Epidermal melanocyte (primary cell): Measurements from ENCODE around the gene ANKS4B.
"Not testable (repeated sequence)": the region's sequence is repeated elsewhere in the genome, so short reads cannot be mapped to it uniquely, and the experiment has no call there.

Experiments used
- DNase-seq: peaks from one replicate; pipeline ENCODE4 v3.0.0; 2011; ENCODE audit warnings: low spot score; ENCODE audit not compliant: insufficient read length

Gene ANKS4B

GRCh38 chr16:21233521-21234150 lies at the start of gene ANKS4B:
TSS of gene ANKS4B (plus strand) at chr16:21233699. CDS start at chr16:21233738, 39 bp downstream.
- no peak for DNase-seq

GRCh38 chr16:21183995-21184394 lies 49.5 kb upstream of the ANKS4B start:
- no peak for DNase-seq

DNA sequence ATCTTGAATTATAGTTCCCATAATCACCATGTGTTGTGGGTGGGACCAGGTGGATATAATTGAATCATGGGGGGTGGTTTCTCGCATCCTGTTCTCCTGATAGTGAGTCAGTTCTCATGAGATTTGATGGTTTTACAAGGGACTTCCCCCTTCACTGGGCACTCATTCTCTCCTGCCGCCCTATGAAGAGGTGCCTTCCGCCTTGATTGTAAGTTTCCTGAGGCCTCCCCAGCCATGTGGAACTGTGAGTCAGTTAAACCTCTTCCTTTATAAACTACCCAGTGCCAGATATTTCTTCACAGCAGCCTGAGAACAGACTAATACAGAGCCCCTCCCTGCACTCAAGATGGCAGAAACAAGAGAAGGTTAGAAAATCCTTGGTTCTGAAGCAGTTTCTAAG lies 48.7 kb upstream of the ANKS4B start:
- DNase-seq = no peak

- no peak for DNase-seq
Measured at GRCh38 chr16:21185659-21186325, 47.7 kb upstream of the ANKS4B start.

GRCh38 chr16:21186326-21186691 lies 47.2 kb upstream of the ANKS4B start:
- DNase-seq = no peak

DNA sequence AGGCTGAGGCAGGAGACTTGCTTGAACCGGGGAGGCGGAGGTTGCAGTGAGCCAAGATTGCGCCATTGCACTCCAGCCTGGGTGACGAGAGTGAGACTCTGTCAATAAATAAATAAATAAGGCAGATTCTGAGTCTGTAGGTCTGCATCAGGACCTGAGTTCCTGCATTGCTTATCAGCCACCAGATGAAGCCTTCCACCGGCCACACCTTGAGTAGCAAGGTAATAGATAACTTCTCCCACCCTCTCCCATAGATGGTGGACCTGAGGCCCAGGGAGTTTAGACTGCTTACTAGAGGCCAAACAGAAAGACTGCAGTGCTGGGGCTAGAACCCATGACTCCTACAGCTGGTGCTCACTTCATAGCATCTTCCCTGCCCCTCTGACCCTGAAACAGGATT lies 44.2 kb upstream of the ANKS4B start:
- DNase-seq = no peak

DNA sequence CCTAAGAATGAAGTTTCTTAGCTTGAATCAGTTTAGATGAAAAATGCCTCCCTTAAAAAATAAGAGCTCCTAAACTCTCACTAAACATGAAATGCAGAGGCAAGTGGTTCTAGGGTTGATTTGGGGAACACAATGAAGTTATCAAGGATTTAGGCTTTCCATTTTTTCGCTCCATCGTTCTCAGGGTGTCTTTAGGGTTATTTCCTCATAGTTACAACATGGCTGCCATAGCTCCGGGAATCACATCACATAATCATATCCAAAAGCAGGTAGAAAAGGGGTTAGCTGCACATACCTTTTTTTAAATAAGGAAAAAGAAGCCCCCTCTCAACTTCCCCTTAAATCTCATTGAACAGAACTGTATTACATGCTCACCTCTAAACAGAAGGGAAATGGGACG lies 43.5 kb upstream of the ANKS4B start:
- DNase-seq = no peak

GRCh38 chr16:21190599-21190998 lies 42.9 kb upstream of the ANKS4B start:
- DNase-seq = no peak

- DNase-seq = no peak
Measured at GRCh38 chr16:21192991-21193390, 40.5 kb upstream of the ANKS4B start.

GRCh38 chr16:21194771-21195301 lies 38.7 kb upstream of the ANKS4B start:
- no peak for DNase-seq

GRCh38 chr16:21195330-21195729 lies 38.2 kb upstream of the ANKS4B start:
- not testable (repeated sequence) for DNase-seq

DNA sequence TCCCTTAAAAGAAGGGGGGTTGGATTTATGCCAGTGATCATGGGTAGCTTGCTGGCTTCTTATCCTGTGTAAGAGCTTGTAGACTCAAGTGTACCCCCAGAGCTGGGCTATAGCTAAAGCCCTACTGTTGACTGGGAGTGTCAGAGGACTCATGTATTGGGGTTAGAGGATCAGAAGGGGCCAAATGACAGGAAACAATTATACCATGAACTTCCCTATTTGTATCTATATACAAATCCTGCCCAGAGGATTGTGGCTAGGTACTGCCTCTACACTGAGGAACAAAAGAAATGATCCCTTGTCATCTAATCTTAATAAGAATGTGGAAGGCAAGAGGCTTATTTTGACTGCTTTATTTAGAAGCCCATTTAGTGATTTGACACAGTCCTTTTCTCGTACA lies 36.4 kb upstream of the ANKS4B start:
- no peak for DNase-seq

DNA sequence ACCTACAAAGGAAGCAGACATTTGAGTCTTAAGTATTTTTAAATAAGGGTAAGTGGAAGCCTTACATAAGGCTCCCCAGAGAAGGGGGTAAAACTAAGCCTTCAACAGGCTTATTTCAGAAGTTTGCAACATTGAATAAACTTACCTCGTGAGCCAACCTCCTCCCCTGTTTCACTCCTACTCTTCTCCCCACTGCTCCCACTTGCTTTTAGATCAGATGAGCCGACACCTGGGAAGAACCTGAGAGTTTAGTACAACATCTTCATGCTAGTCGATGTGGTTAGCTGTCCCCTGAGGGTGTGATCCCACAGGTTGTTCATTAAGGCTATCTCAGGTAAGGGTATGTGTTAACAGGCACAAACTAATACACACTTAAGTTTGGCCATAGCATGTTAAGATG lies 35.9 kb upstream of the ANKS4B start:
- DNase-seq = no peak

DNA sequence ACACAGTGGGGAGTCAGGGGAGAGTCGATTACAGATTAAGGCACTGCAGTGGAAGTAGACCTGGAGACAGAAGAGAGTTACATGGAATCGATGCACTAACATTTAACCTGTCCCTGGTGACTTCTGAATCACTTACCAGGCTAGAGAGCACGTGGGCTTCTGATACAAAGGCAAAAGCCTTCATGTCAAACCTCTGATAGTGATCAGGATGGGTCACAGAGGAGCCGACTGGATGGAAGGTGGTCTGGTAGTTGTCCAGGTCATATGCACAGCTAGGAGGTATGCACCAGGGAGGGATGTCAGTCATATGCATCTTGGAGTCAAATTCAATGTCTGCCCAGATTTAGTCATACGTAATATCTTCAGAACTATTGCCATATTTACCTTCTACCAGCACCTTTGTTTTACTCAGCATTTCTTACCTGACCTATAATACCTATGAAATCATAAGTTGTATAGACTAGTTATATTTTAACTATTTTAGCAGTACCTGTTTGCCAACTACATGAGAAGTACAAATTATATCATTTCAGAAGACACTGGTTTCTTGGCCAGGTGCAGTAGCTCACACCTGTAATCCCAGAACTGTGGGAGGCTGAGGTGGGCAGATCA lies 33.8 kb upstream of the ANKS4B start:
- no peak for DNase-seq

GRCh38 chr16:21203155-21203797 lies 30.2 kb upstream of the ANKS4B start:
- no peak for DNase-seq

GRCh38 chr16:21205303-21205702 lies 28.2 kb upstream of the ANKS4B start:
- no peak for DNase-seq

- no peak for DNase-seq
Measured at GRCh38 chr16:21206550-21206949, 26.9 kb upstream of the ANKS4B start.

DNA sequence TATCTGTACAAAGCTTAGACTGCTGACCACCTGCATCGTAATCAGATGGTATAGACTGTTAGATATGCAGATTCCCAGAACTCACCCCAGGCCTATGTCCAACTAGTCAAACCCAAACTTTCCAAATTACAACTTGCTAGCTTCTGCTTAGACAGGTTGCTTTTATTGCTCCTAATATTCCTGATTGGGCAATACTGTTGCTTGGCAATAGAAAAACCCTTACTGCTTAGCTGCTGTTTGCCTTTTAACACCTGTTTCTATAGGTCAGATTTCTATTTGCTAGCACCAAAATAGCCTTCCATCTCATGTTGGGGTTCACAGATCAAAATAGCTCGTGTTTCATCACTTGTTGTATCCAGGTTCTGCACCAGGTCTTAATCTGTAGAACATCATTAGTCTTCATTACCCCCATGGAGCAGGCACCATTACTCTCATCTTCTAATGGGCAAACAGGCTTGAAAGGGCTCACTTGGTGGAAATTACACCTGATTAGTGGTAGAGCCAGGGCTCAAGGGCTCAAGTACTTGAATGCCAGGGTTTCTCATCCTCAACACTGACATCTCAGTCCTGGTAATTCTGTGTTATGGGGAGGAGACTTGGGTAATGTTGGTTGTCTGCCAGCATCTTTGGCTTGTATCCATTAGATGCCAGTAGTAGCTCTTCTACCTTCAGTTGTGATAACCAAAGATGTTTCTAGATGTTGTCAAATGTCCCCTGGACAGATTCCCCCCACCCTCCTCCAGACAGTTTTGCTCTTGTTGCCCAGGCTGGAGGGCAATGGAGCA lies 24.9 kb upstream of the ANKS4B start:
- DNase-seq = no peak

GRCh38 chr16:21211486-21211885 lies 22.0 kb upstream of the ANKS4B start, which contains the start of gene ZP2:
TSS of gene ZP2 (minus strand) at chr16:21211574. CDS start at chr16:21211547, 27 bp downstream.
- no peak for DNase-seq

DNA sequence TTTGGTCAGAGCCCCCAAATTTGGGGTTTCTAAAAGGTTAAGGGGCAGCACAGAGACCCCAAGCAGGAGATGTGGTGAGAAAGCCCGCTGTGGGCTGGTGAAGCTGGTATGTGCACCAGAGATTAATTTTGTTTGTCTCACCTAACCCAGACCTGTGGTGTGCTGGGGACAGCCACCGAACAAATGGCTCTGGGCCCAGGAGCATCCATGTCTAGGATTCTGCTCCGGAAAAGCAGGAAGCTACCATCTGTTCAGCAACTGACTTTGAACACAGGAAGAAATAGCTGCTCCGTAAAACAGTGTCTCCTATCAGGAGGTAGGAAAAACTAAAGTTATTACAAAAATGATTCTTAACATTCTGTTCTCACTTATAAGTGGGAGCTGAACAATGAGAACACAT lies 19.4 kb upstream of the ANKS4B start:
- DNase-seq = no peak

DNA sequence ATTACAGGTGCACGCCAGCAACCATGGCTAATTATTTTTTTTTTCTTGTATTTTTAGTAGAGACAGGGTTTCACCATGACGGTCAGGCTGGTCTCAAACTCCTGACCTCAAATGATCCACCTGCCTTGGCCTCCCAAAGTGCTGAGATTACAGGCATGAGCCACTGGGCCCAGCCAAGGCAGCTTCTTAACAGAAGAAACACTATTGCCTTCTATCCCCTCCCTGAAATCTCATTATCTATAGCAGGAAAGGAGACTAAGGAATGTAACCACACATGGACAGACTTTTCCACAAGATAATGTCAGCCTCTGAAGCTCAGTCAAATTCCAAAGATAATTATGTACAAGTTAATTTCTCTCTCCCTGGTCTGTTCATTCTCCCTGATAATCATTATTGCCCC lies 16.4 kb upstream of the ANKS4B start:
- no peak for DNase-seq
